Astrocyte (in vitro differentiated cells and primary cell): Measurements from ENCODE around the gene LYRM4.

Experiments
- EZH2 ChIP-seq: IDR thresholded peaks from 2 replicates; pipeline ENCODE4 v1.6.1; 2012; ENCODE audit warnings: mild to moderate bottlenecking, low read length, inconsistent platforms; ENCODE audit not compliant: insufficient read depth
- TF ChIP-seq, protein P1 (sequence below): IDR thresholded peaks from 2 replicates; pipeline ENCODE4 v1.5.1; 2011; ENCODE audit warnings: low read depth, mild to moderate bottlenecking, inconsistent platforms, low read length, moderate library complexity; ENCODE audit not compliant: insufficient read depth

DNA sequence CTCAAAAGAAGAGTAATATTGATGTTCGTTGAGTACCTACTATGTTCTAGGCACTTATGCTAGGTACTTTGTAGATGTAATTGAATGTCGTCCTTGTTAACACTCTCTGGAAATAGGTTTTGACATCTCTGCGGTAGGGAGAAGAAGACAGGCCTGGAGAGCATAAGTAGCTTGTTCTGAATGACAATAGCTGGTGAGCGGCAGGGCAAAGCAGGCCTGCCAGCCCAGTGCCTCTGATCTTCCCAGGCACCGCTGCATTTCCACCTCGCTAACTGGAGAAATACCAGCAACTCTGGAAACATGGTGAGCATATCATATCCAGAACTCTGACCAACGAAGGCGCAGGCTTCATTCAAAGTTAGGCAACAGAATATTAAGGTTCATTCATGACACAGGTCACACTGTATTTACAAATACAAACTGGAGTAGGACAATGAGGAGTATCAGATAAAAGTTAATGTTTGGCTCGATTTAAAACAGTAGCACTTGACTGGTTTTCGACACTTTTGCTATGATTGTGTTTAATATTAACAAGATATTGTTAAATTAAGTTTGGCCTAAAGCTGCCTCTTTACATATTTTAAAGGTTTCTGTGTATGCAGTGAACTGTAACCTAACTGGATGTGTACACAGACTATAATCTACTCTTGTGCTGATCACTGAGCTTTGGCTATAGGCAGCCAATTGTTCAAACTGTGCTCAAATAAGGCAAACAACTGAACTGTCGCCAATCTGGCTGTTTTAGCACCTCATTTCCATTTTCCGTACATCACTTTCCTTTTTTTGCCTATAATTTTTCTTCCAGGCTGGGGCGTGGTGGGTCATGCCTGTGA is 121.5 kb downstream of the LYRM4 start:
- TF ChIP-seq, protein P1, sequence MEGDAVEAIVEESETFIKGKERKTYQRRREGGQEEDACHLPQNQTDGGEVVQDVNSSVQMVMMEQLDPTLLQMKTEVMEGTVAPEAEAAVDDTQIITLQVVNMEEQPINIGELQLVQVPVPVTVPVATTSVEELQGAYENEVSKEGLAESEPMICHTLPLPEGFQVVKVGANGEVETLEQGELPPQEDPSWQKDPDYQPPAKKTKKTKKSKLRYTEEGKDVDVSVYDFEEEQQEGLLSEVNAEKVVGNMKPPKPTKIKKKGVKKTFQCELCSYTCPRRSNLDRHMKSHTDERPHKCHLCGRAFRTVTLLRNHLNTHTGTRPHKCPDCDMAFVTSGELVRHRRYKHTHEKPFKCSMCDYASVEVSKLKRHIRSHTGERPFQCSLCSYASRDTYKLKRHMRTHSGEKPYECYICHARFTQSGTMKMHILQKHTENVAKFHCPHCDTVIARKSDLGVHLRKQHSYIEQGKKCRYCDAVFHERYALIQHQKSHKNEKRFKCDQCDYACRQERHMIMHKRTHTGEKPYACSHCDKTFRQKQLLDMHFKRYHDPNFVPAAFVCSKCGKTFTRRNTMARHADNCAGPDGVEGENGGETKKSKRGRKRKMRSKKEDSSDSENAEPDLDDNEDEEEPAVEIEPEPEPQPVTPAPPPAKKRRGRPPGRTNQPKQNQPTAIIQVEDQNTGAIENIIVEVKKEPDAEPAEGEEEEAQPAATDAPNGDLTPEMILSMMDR = no peak
- no peak for TF ChIP-seq EZH2
